Lower leg skin (tissue), 4 donors: Measurements from ENCODE around the gene ATN1. TPM values are rescaled to one million over a fixed set of nuclear protein-coding genes. Genes with fewer than 3 reads are reported as not detected.

Experiments
- DNase-seq, 2 donors: peaks; one replicate each; pipeline ENCODE4 v3.0.0-alpha.2; 2019; ENCODE audit warnings: low spot score in 2 of 2
- H3K4me3 ChIP-seq: fragments of 200-600 bp; sonication (generic); 2 replicates; pipeline ENCODE4 v1.5.1; 2017; ENCODE audit warnings: mild to moderate bottlenecking, low read depth; ENCODE audit not compliant: poor library complexity, severe bottlenecking
- POLR2A ChIP-seq, 2 donors: fragments of 450-650 bp; IDR thresholded peaks; one replicate each; pipeline ENCODE4 v1.6.1; 2016 to 2017; ENCODE audit warnings: antibody characterized with exemption in 2 of 2, mild to moderate bottlenecking in 1 of 2, moderate library complexity in 1 of 2
- WGBS, 2 donors: methylation state at CpG; one replicate each; pipeline ENCODE4 v1.1.5; 2018; 5-methylcytosine and 5-hydroxymethylcytosine counted together
- intact Hi-C: fragments of 100-400 bp; cut with DNase I; formaldehyde crosslinking; loops from one replicate; pipeline ENCODE4 v1.15.0; 2023; ENCODE audit warnings: low total_unique reads
- microRNA counts, 2 donors: library from miRNA; unstranded; fragments of <30 nt; microRNA quantifications; one replicate each; lab custom pipeline; 2016
- microRNA-seq, 2 donors: library from miRNA; unstranded; fragments of <30 nt; microRNA quantifications; one replicate each; pipeline ENCODE4, GENCODE V29; 2016; ENCODE audit warnings: borderline replicate concordance in 2 of 2, borderline number of aligned reads in 1 of 2
- total RNA-seq, 4 donors: library from RNA; depleted of rRNA; stranded (reverse); fragments of >200 nt; gene quantifications; one replicate each; pipeline ENCODE4 v1.1.0, GENCODE V29; 2016
- TF ChIP-seq, protein P1 (sequence below), 3 donors: fragments of 450-650 bp; IDR thresholded peaks; one replicate each; pipeline ENCODE4 v1.5.1; 2016; ENCODE audit warnings: antibody characterized with exemption in 3 of 3, mild to moderate bottlenecking in 3 of 3, moderate library complexity in 2 of 3

Gene ATN1
- total RNA-seq, 4 donors from 2014 or later = 33.4 to 115 (median 64.0) TPM

DNA sequence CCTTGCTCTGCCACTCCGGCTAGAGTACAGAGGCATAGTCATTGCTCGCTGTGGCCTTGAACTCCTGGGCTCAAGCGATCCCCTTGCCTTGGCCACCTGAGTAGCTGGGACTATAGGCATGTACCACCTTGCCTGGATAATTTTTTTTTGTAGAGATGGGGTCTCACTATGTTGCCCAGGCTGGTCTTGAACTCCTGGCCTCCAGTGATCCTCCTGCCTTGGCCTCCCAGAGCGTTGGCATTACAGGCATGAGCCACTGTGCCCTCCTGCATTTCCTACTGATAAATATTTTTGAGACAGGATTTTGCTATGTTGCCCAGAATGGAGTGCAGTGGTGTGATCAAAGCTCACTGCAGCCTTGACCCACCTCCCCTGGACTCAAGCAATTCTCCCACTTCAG is 52.3 kb downstream of the ATN1 start:
- no peak for DNase-seq
- TF ChIP-seq POLR2A (IDR thresholded peaks at IDR 0.05) = no peak
- TF ChIP-seq, protein P1, sequence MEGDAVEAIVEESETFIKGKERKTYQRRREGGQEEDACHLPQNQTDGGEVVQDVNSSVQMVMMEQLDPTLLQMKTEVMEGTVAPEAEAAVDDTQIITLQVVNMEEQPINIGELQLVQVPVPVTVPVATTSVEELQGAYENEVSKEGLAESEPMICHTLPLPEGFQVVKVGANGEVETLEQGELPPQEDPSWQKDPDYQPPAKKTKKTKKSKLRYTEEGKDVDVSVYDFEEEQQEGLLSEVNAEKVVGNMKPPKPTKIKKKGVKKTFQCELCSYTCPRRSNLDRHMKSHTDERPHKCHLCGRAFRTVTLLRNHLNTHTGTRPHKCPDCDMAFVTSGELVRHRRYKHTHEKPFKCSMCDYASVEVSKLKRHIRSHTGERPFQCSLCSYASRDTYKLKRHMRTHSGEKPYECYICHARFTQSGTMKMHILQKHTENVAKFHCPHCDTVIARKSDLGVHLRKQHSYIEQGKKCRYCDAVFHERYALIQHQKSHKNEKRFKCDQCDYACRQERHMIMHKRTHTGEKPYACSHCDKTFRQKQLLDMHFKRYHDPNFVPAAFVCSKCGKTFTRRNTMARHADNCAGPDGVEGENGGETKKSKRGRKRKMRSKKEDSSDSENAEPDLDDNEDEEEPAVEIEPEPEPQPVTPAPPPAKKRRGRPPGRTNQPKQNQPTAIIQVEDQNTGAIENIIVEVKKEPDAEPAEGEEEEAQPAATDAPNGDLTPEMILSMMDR (IDR thresholded peaks at IDR 0.05) = no peak
- intact Hi-C loops = no loop called here
- H3K4me3 ChIP-seq = no peak overlapping the region
- 94 to 95% methylated on average over 4 of the region's 4 CpGs for WGBS, 2 donors

DNA sequence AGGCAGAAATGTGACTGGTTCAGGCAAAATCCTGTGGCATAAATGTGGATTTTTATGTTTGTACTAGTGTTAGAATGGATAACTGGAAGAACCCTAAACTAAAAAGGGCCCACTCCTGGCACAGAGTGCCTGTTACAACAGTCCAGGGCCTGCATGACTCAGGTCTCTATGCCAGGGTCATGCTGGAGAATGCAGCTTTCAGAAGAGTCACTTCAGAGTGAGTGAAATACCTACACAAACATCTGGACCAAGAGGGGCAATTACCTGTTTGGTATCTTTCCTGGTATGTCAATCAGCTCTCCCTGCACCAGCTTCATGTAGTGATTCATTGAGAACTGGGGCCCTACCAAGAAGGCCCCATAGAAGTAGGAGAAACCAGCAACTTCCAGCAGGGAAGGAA is 53.0 kb downstream of the ATN1 start:
- DNase-seq = no peak
- TF ChIP-seq POLR2A (IDR thresholded peaks at IDR 0.05) = no peak
- TF ChIP-seq, protein P1 (IDR thresholded peaks at IDR 0.05) = no peak
- H3K4me3 ChIP-seq = no peak overlapping the region
- intact Hi-C loops = no loop called here

DNA sequence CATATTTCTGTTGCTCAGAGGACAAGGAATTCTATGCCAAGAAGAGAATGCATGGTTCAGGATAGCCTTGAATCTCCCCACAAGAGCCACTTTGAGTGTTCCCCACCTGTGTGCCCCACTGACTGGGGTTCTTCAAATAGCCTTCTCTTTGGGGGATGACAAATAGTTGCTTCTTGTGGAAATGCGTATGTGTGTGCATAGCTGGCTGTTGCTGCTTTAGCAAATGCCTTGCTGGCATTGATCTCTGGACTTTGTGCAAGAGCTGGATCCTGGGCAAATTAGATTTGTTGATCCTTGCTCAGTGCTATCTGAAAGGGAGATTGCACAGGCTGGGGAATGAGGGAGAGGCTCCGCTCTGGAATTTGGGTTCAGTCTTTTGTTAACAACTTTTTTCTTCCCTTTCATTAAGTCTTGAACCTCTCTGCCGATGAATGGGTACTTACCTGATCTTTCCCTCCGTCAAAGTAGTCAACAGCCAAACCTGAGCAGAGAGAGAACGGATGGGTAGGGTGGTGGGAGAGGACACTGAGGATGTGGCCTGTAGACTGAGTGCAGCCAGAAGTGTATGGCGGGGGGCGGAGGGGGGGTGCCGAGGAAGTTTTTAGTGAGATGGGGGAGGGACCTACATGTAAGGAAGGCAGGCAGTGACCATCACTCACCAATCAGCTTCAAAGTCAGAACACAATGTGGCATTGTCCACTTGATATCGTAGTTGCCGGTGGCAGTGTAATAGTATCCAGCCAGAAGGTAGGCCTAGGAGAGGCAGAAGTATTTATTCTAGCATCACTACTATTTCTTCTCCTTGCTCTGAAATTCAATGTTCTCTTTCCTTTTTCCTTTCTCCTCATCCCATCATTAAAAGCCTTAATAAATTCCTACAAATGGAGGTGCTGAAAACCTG is 53.6 kb downstream of the ATN1 start:
- intact Hi-C loops = no loop called here
- H3K4me3 ChIP-seq = no peak overlapping the region
- TF ChIP-seq POLR2A (IDR thresholded peaks at IDR 0.05) = no peak
- TF ChIP-seq, protein P1 (IDR thresholded peaks at IDR 0.05) = no peak
- DNase-seq = no peak
- 93 to 96% methylated on average over 10 of the region's 10 CpGs for WGBS, 2 donors

DNA sequence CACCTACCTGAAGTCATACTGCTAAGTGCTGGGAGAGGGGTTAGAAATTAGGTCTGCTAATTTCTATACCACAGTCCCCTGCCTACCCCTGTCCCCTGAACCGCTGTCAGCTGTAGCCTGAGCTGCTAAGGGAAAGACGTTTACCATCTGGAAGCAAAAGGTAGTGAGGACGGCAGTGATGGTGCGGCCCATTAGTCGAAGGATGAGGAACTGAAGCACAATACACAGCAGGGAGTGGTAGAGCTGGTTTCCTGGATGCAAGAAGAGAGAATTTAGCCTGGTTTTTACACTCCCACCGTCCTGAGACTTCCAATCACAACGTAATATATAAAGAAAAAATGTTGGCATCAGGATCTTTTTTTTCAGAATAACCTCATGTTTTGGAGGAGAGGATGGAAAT is 54.8 kb downstream of the ATN1 start:
- TF ChIP-seq, protein P1 (IDR thresholded peaks at IDR 0.05) = no peak
- TF ChIP-seq POLR2A (IDR thresholded peaks at IDR 0.05) = no peak
- H3K4me3 ChIP-seq = no peak overlapping the region
- intact Hi-C loops = no loop called here
- 89 to 92% methylated on average over 7 of the region's 7 CpGs for WGBS, 2 donors
- no peak for DNase-seq

DNA sequence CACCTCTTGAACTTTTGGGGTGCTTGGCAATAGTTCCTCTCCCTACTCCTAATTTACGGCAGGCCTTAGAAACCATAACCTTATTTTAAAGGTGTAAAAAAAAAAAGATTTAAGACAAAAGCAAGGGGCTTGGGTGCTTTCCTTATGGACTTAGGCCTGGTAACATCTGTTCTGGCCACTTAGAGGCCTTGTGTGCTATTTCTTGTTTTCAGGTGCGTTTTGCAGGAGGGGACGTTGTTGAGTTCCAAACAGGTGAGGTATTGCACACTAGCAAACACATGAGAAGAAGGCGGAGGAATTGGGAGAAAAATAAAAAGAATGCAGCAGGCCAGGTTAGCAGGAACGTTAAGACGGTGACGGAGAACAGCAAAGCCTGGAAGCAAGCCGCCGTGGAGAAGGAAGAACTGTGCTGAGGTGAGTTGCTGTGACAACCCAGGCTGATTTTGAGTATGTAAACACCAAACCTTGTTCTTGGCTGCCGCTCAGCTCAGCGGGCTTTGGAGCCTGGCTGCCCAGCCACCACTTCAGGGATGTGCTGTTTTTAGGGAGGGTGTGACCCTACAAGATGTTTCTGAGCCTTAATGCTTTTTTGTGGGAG is 60.3 kb downstream of the ATN1 start:
- WGBS, 2 donors = 63 to 73% methylated on average over 11 of the region's 11 CpGs
- no peak overlapping the region for H3K4me3 ChIP-seq
- TF ChIP-seq, protein P1 (IDR thresholded peaks at IDR 0.05) = no peak
- no peak for TF ChIP-seq POLR2A (IDR thresholded peaks at IDR 0.05)
- DNase-seq = no peak
- intact Hi-C loops = no loop called here

MicroRNA genes within 50 kb of the gene (microRNA counts, 767-probe panel; counts per million panel counts)
- microRNA hsa-miR-141-3p (lab: Ali Mortazavi, UCI) (0 to 358 counts per million in 2 donors), microRNA hsa-miR-200c-3p (lab: Ali Mortazavi, UCI) (14,699 to 17,006 counts per million in 2 donors)

Small RNAs within 50 kb of the gene (microRNA-seq; reads per million reads assigned to microRNA genes)
- gene MIR141 = 1,151 to 1,448 reads per million in 2 donors
- gene MIR200C = 56,776 to 57,889 reads per million in 2 donors

Other genes starting within 250 kb of the ATN1 start
- gene ZNF384, start 238.6 kb upstream of the ATN1 start, total RNA-seq = 10 to 100 TPM; 22.7 to 79.9 (median 33.7) TPM
- not detected for gene PIANP, start 227.1 kb upstream of the ATN1 start, total RNA-seq
- gene COPS7A, start 203.9 kb upstream of the ATN1 start, total RNA-seq = 10 to 100 TPM; 46.3 to 64.6 (median 56.6) TPM
- gene MLF2, start 174.8 kb upstream of the ATN1 start, total RNA-seq = 100 to 1,000 TPM; 140 to 196 (median 175) TPM
- 100 to 1,000 TPM in 2 of 4 donors, 10 to 100 TPM in 2; 91.6 to 131 (median 114) TPM for gene PTMS, start 161.6 kb upstream of the ATN1 start, total RNA-seq
- gene LAG3, start 155.4 kb upstream of the ATN1 start, total RNA-seq = 1 to 10 TPM in 1 of 4 donors, under 1 TPM in 1, not detected in 2; 0.52 to 1.1 TPM
- 1 to 10 TPM; 2.9 to 7.0 (median 3.6) TPM for gene CD4, start 138.4 kb upstream of the ATN1 start, total RNA-seq
- gene GPR162, start 106.1 kb upstream of the ATN1 start, total RNA-seq = 1 to 10 TPM in 2 of 4 donors, under 1 TPM in 1, not detected in 1; 0.65 to 1.4 (median 1.3) TPM
- gene P3H3, start 99.6 kb upstream of the ATN1 start, total RNA-seq = 10 to 100 TPM in 2 of 4 donors, 1 to 10 TPM in 2; 8.8 to 18.2 (median 11.8) TPM
- gene GNB3, start 87.0 kb upstream of the ATN1 start, total RNA-seq = 1 to 10 TPM in 1 of 4 donors, under 1 TPM in 2, not detected in 1; 0.17 to 1.2 (median 0.52) TPM
- gene CDCA3, start 76.7 kb upstream of the ATN1 start, total RNA-seq = 1 to 10 TPM; 2.0 to 7.1 (median 2.9) TPM
- gene USP5, start 75.8 kb upstream of the ATN1 start, total RNA-seq = 10 to 100 TPM; 61.9 to 79.3 (median 72.5) TPM
- gene TPI1, start 60.4 kb upstream of the ATN1 start, total RNA-seq = 100 to 1,000 TPM; 265 to 558 (median 432) TPM
- gene SPSB2, start 54.7 kb upstream of the ATN1 start, total RNA-seq = 10 to 100 TPM in 3 of 4 donors, 1 to 10 TPM in 1; 6.8 to 14.7 (median 11.5) TPM
- 10 to 100 TPM in 1 of 4 donors, 1 to 10 TPM in 3; 6.4 to 11.5 (median 8.2) TPM for gene LRRC23, start 23.1 kb upstream of the ATN1 start, total RNA-seq
- gene ENO2, start 13.4 kb upstream of the ATN1 start, total RNA-seq = 1 to 10 TPM; 3.6 to 7.9 (median 6.1) TPM
- gene RNU7-1, start 15.9 kb downstream of the ATN1 start, total RNA-seq = not detected
- gene C12orf57, start 16.1 kb downstream of the ATN1 start, total RNA-seq = 100 to 1,000 TPM; 341 to 526 (median 418) TPM
- gene PTPN6, start 23.4 kb downstream of the ATN1 start, total RNA-seq = 10 to 100 TPM; 31.8 to 44.5 (median 34.4) TPM
- gene PHB2, start 42.7 kb downstream of the ATN1 start, total RNA-seq = 100 to 1,000 TPM; 176 to 256 (median 221) TPM
- gene EMG1, start 43.0 kb downstream of the ATN1 start, total RNA-seq = 10 to 100 TPM; 31.7 to 43.1 (median 34.7) TPM
- 10 to 100 TPM; 29.6 to 51.2 (median 48.4) TPM for gene LPCAT3, start 90.5 kb downstream of the ATN1 start, total RNA-seq
- 100 to 1,000 TPM in 1 of 4 donors, 10 to 100 TPM in 3; 52.6 to 187 (median 59.3) TPM for gene C1S, start 132.8 kb downstream of the ATN1 start, total RNA-seq
- gene C1R, start 164.5 kb downstream of the ATN1 start, total RNA-seq = 100 to 1,000 TPM in 1 of 4 donors, 10 to 100 TPM in 3; 65.0 to 259 (median 84.7) TPM
- 10 to 100 TPM; 38.1 to 42.3 (median 40.4) TPM for gene C1RL, start 181.3 kb downstream of the ATN1 start, total RNA-seq
- 1 to 10 TPM in 1 of 4 donors, under 1 TPM in 1, not detected in 2; 0.26 to 2.5 TPM for gene RBP5, start 200.9 kb downstream of the ATN1 start, total RNA-seq
- 10 to 100 TPM; 22.1 to 41.1 (median 31.7) TPM for gene CLSTN3, start 202.4 kb downstream of the ATN1 start, total RNA-seq